Keratinocyte (primary cell): ENCODE measurements around the gene PRRT1B. TPM values are rescaled to one million over a fixed set of nuclear protein-coding genes. Genes with fewer than 3 reads are reported as not detected.

Experiments used
- DNase-seq: peaks from one replicate; pipeline ENCODE4 v3.0.0-alpha.2; 2011; ENCODE audit warnings: low read depth, missing footprints, low spot score
- FAIRE-seq: peaks from 2 replicates; lab custom pipeline; 2011; peaks lifted over from hg19 to GRCh38; lab: Jason Lieb, UNC
- H2AFZ ChIP-seq: 2 replicates; pipeline ENCODE4 v1.6.0; 2012; ENCODE audit warnings: low read length, control low read depth, inconsistent platforms; ENCODE audit not compliant: control insufficient read depth
- H3K27ac ChIP-seq: 2 replicates; pipeline ENCODE4 v1.5.1; 2011; ENCODE audit warnings: low read length; ENCODE audit not compliant: control insufficient read depth, insufficient read depth
- H3K27me3 ChIP-seq: 3 replicates; pipeline ENCODE4 v1.6.0; 2011; ENCODE audit warnings: low read length; ENCODE audit not compliant: control insufficient read depth, insufficient read depth; ENCODE audit errors: extremely low read depth
- H3K36me3 ChIP-seq, 2 experiments: 2 replicates in 1 of 2; 3 replicates in 1 of 2; pipeline ENCODE4 v1.5.1; 2011; ENCODE audit warnings: low read length in 2 of 2, mild to moderate bottlenecking in 1 of 2; ENCODE audit not compliant: control insufficient read depth in 2 of 2, insufficient read depth in 2 of 2; ENCODE audit errors: extremely low read depth in 1 of 2
- H3K4me1 ChIP-seq: 3 replicates; pipeline ENCODE4 v1.5.1; 2011; ENCODE audit warnings: low read length; ENCODE audit not compliant: control insufficient read depth, insufficient read depth; ENCODE audit errors: extremely low read depth
- H3K4me2 ChIP-seq: 3 replicates; pipeline ENCODE4 v1.6.0; 2011; ENCODE audit warnings: low read depth, low read length; ENCODE audit not compliant: control insufficient read depth, insufficient read depth; ENCODE audit errors: extremely low read depth
- H3K4me3 ChIP-seq, 3 experiments: fragments of 200-600 bp in 1 of 3; sonication (generic) in 1 of 3; 2 replicates in 2 of 3; 3 replicates in 1 of 3; pipeline ENCODE4 v1.5.1; 2011 to 2016; ENCODE audit warnings: low read length in 3 of 3, mild to moderate bottlenecking in 3 of 3, control low read depth in 2 of 3, inconsistent platforms in 1 of 3, low read depth in 1 of 3, mixed read lengths in 1 of 3, mixed run types in 1 of 3, moderate library complexity in 1 of 3; ENCODE audit not compliant: control insufficient read depth in 2 of 3, insufficient read depth in 2 of 3; ENCODE audit errors: extremely low read depth in 1 of 3
- H3K79me2 ChIP-seq: 2 replicates; pipeline ENCODE4 v1.6.0; 2012; ENCODE audit warnings: low read length; ENCODE audit not compliant: control insufficient read depth, insufficient read depth
- H3K9ac ChIP-seq: 3 replicates; pipeline ENCODE4 v1.6.0; 2011; ENCODE audit warnings: low read length; ENCODE audit not compliant: control insufficient read depth, insufficient read depth; ENCODE audit errors: extremely low read depth
- H3K9me1 ChIP-seq: 3 replicates; pipeline ENCODE4 v1.6.0; 2011; ENCODE audit warnings: low read length; ENCODE audit not compliant: control insufficient read depth, insufficient read depth; ENCODE audit errors: extremely low read depth
- H3K9me3 ChIP-seq: 2 replicates; pipeline ENCODE4 v1.5.1; 2012; ENCODE audit warnings: low read depth, low read length; ENCODE audit not compliant: control insufficient read depth
- H4K20me1 ChIP-seq: 3 replicates; pipeline ENCODE4 v1.6.0; 2011; ENCODE audit warnings: low read length; ENCODE audit not compliant: control insufficient read depth, insufficient read depth; ENCODE audit errors: extremely low read depth
- EZH2 ChIP-seq: IDR thresholded peaks from one replicate; pipeline ENCODE4 v1.6.1; 2012; ENCODE audit warnings: inconsistent platforms, mild to moderate bottlenecking, low read length, moderate library complexity
- dilution Hi-C: fragments of 300-500 bp; cut with MboI; formaldehyde crosslinking; loops from one replicate; pipeline ENCODE4 v1.7.0; 2020; ENCODE audit warnings: low sequenced_read_pairs; ENCODE audit not compliant: extremely low pct_ligation_motif_present
- polyA minus RNA-seq, 3 experiments: library from RNA; depleted of rRNA, polyadenylated mRNA; stranded (reverse); fragments of >200 nt; gene quantifications; 1 replicate in 1 of 3; 2 replicates in 1 of 3; 3 replicates in 1 of 3; pipeline ENCODE4 v1.2.3, GENCODE V29; 2011
- polyA plus RNA-seq, 5 experiments: library from polyadenylated mRNA; depleted of rRNA in 3 of 5; stranded (reverse) in 3 of 5; stranded (forward) in 1 of 5; unstranded in 1 of 5; fragments of >200 nt; gene quantifications; 1 replicate in 1 of 5; 2 replicates in 3 of 5; 3 replicates in 1 of 5; pipeline versions ENCODE4 v1.2.1 to v1.2.3, GENCODE V29; 2011 to 2012; ENCODE audit warnings: missing spikeins in 2 of 5, low read depth in 1 of 5, low replicate concordance in 1 of 5
- TF ChIP-seq, protein P1 (sequence below), 3 experiments: IDR thresholded peaks in 1 of 3; conservative IDR thresholded peaks in 1 of 3; optimal IDR thresholded peaks in 1 of 3; 2 replicates in 2 of 3; 3 replicates in 1 of 3; pipeline versions ENCODE3 to v1.5.1; 2011; ENCODE audit warnings: low read length in 3 of 3, mild to moderate bottlenecking in 3 of 3, moderate library complexity in 2 of 3, control low read depth in 1 of 3, inconsistent platforms in 1 of 3; ENCODE audit not compliant: insufficient read depth in 2 of 3; ENCODE audit errors: extremely low read depth in 1 of 3

The PRRT1B gene
- polyA plus RNA-seq, result not detected in 3 replicates
- polyA plus RNA-seq (2011; ENCODE audit: low read depth), result not detected
- polyA plus RNA-seq (2011; cell fraction: cytosol; rRNA removed), result not detected in 2 replicates
- not detected in 2 replicates for polyA plus RNA-seq (2011; cell fraction: nucleus; rRNA removed)
- polyA plus RNA-seq (2012; ENCODE audit: low replicate concordance), result not detected in 2 replicates
- not detected in 3 replicates for polyA minus RNA-seq
- not detected for polyA minus RNA-seq (2011; cell fraction: cytosol; rRNA and poly(A)+ RNA removed)
- not detected in 2 replicates for polyA minus RNA-seq (2011; cell fraction: nucleus; rRNA and poly(A)+ RNA removed)

- H3K9ac ChIP-seq, result no peak within 1 kb of the TSS
- no peak for FAIRE-seq
- H3K9me3 ChIP-seq, result peaks cover 5% of the 10 kb centered on the region
- dilution Hi-C loops, result no loop called here
- H3K27ac ChIP-seq, result no peak within 1 kb of the TSS
- H3K27me3 ChIP-seq, result peaks cover 43% of the 10 kb centered on the region
- H3K36me3 ChIP-seq, result no peaks in the 10 kb centered on the region
- H3K9me1 ChIP-seq, result no peaks in the 10 kb centered on the region
- H4K20me1 ChIP-seq, result no peaks in the 10 kb centered on the region
- no peak within 1 kb of the TSS for H3K4me2 ChIP-seq
- no peaks in the 10 kb centered on the region for H3K4me1 ChIP-seq
- peak; percentile 77 for TF ChIP-seq EZH2
- TF ChIP-seq, protein P1, sequence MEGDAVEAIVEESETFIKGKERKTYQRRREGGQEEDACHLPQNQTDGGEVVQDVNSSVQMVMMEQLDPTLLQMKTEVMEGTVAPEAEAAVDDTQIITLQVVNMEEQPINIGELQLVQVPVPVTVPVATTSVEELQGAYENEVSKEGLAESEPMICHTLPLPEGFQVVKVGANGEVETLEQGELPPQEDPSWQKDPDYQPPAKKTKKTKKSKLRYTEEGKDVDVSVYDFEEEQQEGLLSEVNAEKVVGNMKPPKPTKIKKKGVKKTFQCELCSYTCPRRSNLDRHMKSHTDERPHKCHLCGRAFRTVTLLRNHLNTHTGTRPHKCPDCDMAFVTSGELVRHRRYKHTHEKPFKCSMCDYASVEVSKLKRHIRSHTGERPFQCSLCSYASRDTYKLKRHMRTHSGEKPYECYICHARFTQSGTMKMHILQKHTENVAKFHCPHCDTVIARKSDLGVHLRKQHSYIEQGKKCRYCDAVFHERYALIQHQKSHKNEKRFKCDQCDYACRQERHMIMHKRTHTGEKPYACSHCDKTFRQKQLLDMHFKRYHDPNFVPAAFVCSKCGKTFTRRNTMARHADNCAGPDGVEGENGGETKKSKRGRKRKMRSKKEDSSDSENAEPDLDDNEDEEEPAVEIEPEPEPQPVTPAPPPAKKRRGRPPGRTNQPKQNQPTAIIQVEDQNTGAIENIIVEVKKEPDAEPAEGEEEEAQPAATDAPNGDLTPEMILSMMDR (optimal IDR thresholded peaks at IDR 0.05 in 1 of 3, IDR thresholded peaks at IDR 0.05 in 1 of 3, conservative IDR thresholded peaks at IDR 0.05 in 1 of 3; ENCODE audit: extremely low read depth in 1 of 3, insufficient read depth in 2 of 3, low read length in 3 of 3), result no peak
- no peak within 1 kb of the TSS for H3K4me3 ChIP-seq
- no peak within 1 kb of the TSS for H2AFZ ChIP-seq
- H3K79me2 ChIP-seq, result no peaks in the 10 kb centered on the region
- no peak for DNase-seq
These were observed at the start of gene PRRT1B for GRCh38 chr9:131545003-131545785. TSS of gene PRRT1B (plus strand) at chr9:131545523. CDS start at chr9:131545616, 93 bp downstream.

DNA sequence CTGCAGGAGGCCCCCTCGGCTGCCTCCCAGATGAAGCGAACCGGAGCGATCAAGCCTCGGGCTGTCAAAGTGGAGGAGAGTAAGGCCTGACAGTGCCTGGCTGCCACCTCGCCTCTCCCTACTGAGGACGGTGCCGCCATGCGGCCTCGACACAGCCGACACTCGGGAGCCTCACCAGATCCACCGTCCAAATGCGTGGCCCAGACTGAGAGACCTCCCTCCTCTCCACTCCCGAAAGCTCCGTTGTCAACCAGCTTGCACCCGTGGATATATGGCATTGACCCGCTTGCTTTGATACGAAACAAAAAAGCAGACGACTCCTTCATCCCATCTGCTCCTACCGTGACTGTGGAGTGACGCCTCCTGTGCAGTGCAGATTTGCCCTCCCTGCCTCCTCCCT lies 49.5 kb upstream of the PRRT1B start:
- Histone ChIP-seq H3K4me2 (no peak overlapping the region), H3K36me3 (peaks cover 65 to 66% of the 10 kb centered on the region in 2 experiments), H3K4me1 (peaks cover 7% of the 10 kb centered on the region), H3K79me2 (no peaks in the 10 kb centered on the region), H3K27me3 (no peaks in the 10 kb centered on the region), H3K9ac (no peak overlapping the region), H3K27ac (no peak overlapping the region), H3K9me3 (no peaks in the 10 kb centered on the region), H2AFZ (no peak overlapping the region), H3K9me1 (no peaks in the 10 kb centered on the region), H3K4me3 (no peak overlapping the region), H4K20me1 (peaks cover 5% of the 10 kb centered on the region)
- FAIRE-seq (no peak), DNase-seq (no peak)
- TF ChIP-seq, protein P1 (optimal IDR thresholded peaks at IDR 0.05 in 1 of 3, IDR thresholded peaks at IDR 0.05 in 1 of 3, conservative IDR thresholded peaks at IDR 0.05 in 1 of 3; ENCODE audit: extremely low read depth in 1 of 3, insufficient read depth in 2 of 3, low read length in 3 of 3), result no peak
- TF ChIP-seq EZH2, result no peak
- dilution Hi-C loops, result no loop called here
